Subcutaneous adipose tissue (tissue), 4 donors: ENCODE data around the gene IGFL1. TPM values are rescaled to one million over a fixed set of nuclear protein-coding genes. Genes with fewer than 3 reads are reported as not detected.

ENCODE experiments used
- total RNA-seq, 4 donors: library from RNA; depleted of rRNA; stranded (reverse); fragments of >200 nt; gene quantifications; one replicate each; pipeline ENCODE4 v1.1.0, GENCODE V29; 2016
- TF ChIP-seq, protein P1 (sequence below): fragments of 450-650 bp; IDR thresholded peaks from one replicate; pipeline ENCODE4 v1.5.1; 2016; ENCODE audit warnings: low read depth, mild to moderate bottlenecking, control low read depth, antibody characterized with exemption, moderate library complexity

The IGFL1 gene
- total RNA-seq, 4 donors from 2014 or later: not detected

GRCh38 chr19:46269101-46269500 is 39.6 kb downstream of the IGFL1 start:
- TF ChIP-seq, protein P1, sequence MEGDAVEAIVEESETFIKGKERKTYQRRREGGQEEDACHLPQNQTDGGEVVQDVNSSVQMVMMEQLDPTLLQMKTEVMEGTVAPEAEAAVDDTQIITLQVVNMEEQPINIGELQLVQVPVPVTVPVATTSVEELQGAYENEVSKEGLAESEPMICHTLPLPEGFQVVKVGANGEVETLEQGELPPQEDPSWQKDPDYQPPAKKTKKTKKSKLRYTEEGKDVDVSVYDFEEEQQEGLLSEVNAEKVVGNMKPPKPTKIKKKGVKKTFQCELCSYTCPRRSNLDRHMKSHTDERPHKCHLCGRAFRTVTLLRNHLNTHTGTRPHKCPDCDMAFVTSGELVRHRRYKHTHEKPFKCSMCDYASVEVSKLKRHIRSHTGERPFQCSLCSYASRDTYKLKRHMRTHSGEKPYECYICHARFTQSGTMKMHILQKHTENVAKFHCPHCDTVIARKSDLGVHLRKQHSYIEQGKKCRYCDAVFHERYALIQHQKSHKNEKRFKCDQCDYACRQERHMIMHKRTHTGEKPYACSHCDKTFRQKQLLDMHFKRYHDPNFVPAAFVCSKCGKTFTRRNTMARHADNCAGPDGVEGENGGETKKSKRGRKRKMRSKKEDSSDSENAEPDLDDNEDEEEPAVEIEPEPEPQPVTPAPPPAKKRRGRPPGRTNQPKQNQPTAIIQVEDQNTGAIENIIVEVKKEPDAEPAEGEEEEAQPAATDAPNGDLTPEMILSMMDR: no peak

- TF ChIP-seq, protein P1: no peak
Measured at GRCh38 chr19:46270521-46271256, 41.1 kb downstream of the IGFL1 start.

GRCh38 chr19:46271481-46272197 is 42.1 kb downstream of the IGFL1 start:
- TF ChIP-seq, protein P1: no peak

DNA sequence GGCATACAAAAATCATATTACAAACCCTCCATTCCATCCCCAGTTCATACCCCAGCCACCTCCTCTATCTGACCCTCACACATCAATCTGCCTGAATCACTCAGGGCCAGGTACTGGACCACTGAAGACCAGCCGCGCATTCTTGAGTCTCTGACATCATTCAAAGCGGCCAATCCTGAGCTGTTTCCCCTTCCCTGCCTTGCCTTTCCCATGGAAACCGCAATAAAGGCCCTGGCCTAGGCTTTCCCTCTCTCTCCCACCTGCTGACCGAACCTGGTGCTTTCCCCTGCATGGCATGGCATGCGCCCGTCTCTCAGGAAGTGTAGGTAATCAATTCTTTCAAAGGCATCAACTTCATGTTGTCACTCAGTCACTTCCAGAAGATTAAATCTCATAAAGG is 49.6 kb downstream of the IGFL1 start:
- TF ChIP-seq, protein P1: no peak

Other genes with a start within 250 kb of the IGFL1 start
- gene CCDC61, start 234.3 kb upstream of the IGFL1 start, total RNA-seq: 10 to 100 TPM in 1 of 4 donors, 1 to 10 TPM in 3; 2.8 to 12.2 (median 4.5) TPM
- not detected for gene PGLYRP1, start 206.7 kb upstream of the IGFL1 start, total RNA-seq
- gene IGFL4, start 188.7 kb upstream of the IGFL1 start, total RNA-seq: not detected
- gene IGFL3, start 105.1 kb upstream of the IGFL1 start, total RNA-seq: not detected
- gene IGFL2, start 81.5 kb upstream of the IGFL1 start, total RNA-seq: not detected
- gene HIF3A, start 67.3 kb downstream of the IGFL1 start, total RNA-seq: 100 to 1,000 TPM in 1 of 4 donors, 10 to 100 TPM in 3; 33.3 to 222 (median 60.3) TPM
- gene PPP5C, start 117.3 kb downstream of the IGFL1 start, total RNA-seq: 10 to 100 TPM; 24.1 to 68.4 (median 41.4) TPM
- gene CCDC8, start 183.8 kb downstream of the IGFL1 start, total RNA-seq: 1 to 10 TPM in 3 of 4 donors, under 1 TPM in 1; 0.49 to 3.6 (median 2.4) TPM
- gene PNMA8C, start 199.2 kb downstream of the IGFL1 start, total RNA-seq: not detected
- 1 to 10 TPM in 1 of 4 donors, under 1 TPM in 3; 0.33 to 2.3 (median 0.78) TPM for gene PNMA8A, start 241.8 kb downstream of the IGFL1 start, total RNA-seq